Esophagus muscularis mucosa (tissue), 4 donors: ENCODE results near the gene MOB1A. TPM values are rescaled to one million over a fixed set of nuclear protein-coding genes. Genes with fewer than 3 reads are reported as not detected.

Experiments used
- DNase-seq: peaks from one replicate; pipeline ENCODE4 v3.0.0-alpha.2; 2017; ENCODE audit errors: extremely low spot score
- H3K27ac ChIP-seq, 4 donors: fragments of 200-600 bp; sonication (generic); replicated peaks in 1 of 4; 1 replicate in 3 of 4; 2 replicates in 1 of 4; pipeline ENCODE4 v1.5.1; 2016 to 2019; ENCODE audit warnings: mild to moderate bottlenecking in 1 of 4
- H3K27me3 ChIP-seq, 4 donors: fragments of 200-600 bp; sonication (generic); one replicate each; pipeline versions ENCODE4 v1.5.1 to v1.6.0; 2016 to 2019
- H3K36me3 ChIP-seq, 4 donors: fragments of 200-600 bp; sonication (generic); one replicate each; pipeline ENCODE4 v1.5.1; 2016 to 2019
- H3K4me1 ChIP-seq, 4 donors: fragments of 200-600 bp; sonication (generic); one replicate each; pipeline ENCODE4 v1.5.1; 2016 to 2019
- H3K4me3 ChIP-seq, 4 donors: fragments of 200-600 bp; sonication (generic); 1 replicate in 2 of 4; 2 replicates in 2 of 4; pipeline ENCODE4 v1.5.1; 2016 to 2019; ENCODE audit warnings: mild to moderate bottlenecking in 4 of 4, moderate library complexity in 1 of 4
- H3K9me3 ChIP-seq, 4 donors: fragments of 200-600 bp; sonication (generic); 1 replicate in 3 of 4; 2 replicates in 1 of 4; pipeline ENCODE4 v1.5.1; 2016 to 2019
- EP300 ChIP-seq: sonication (generic); formaldehyde crosslinking; IDR thresholded peaks from one replicate; pipeline ENCODE4 v1.6.1; 2017; ENCODE audit warnings: antibody characterized with exemption
- POLR2A ChIP-seq: fragments of 450-650 bp; IDR thresholded peaks from one replicate; pipeline ENCODE4 v1.6.1; 2017; ENCODE audit warnings: antibody characterized with exemption, moderate library complexity, mild to moderate bottlenecking, low read depth
- POLR2AphosphoS5 ChIP-seq, 2 donors: sonication (generic); formaldehyde crosslinking; IDR thresholded peaks; one replicate each; pipeline ENCODE4 v1.6.1; 2017; ENCODE audit warnings: antibody characterized with exemption in 2 of 2
- WGBS: methylation state at CpG from one replicate; pipeline ENCODE4 v1.1.5; 2018; 5-methylcytosine and 5-hydroxymethylcytosine counted together
- intact Hi-C: fragments of 100-400 bp; cut with DNase I; formaldehyde crosslinking; loops from one replicate; pipeline ENCODE4 v1.15.1; 2023
- total RNA-seq, 4 donors: library from RNA; depleted of rRNA; stranded (reverse); fragments of >200 nt; gene quantifications; one replicate each; pipeline versions ENCODE4 v1.1.0 to v1.2.1, GENCODE V29; 2016
- TF ChIP-seq, protein P1 (sequence below), 3 experiments: fragments of 200-600 bp in 2 of 3; fragments of 450-650 bp in 1 of 3; sonication (generic) in 2 of 3; IDR thresholded peaks; one replicate each; pipeline ENCODE4 v1.5.1; 2017 to 2019; ENCODE audit warnings: antibody characterized with exemption in 3 of 3, mild to moderate bottlenecking in 2 of 3, moderate library complexity in 1 of 3

Gene MOB1A
- total RNA-seq: 100 to 1,000 TPM; 102 to 129 (median 106) TPM

DNA sequence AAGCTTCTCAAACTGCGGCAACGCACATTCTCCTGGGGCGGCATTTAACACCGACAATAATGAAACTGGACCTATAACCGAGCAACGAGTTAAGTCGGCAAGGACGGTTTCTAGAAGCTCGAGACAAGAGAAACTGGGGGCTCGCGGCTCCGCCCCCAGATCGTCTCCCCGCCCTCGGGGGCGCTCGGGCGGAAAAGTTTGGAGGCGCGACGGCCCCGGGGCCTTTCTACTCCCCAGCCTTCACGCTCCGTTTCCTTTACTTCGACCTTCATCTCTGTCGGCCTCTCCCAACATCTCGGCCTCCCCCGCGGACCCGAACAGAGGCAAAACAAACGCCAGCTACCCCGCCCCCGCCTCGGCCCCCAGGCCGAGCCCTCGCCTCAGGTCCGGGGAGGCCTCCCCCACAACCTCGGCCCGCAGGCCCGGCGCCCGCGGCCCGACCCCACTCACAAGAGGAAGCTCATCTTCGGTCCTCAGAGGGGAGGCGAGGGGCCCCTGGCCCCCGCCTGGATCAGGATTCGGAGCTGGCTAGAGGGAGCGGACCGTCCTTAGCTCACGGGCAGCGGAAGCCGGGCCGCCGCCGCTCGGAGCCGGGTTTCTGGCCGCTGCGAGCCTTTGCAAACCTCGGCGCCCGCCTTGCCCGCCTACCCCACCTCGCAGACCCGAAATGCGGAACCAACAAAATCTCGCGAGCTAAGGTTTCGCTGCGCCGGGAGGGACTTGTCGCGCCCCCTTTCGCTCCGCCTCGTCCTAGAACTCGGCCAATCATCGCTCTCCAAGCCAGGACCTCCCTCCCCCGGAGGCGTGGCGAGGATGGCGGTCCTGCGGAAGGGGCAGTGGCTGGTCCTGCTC is at the start of gene MOB1A:
MOB1A (minus strand) TSS at position 669 of the 852 bp plus-strand sequence; CDS start at position 464, 205 bp downstream.
- peak within 1 kb of the TSS; percentile 86 to 94 (median 89) for H3K4me3 ChIP-seq
- no peaks in the 10 kb centered on the region for H3K36me3 ChIP-seq
- no peaks in the 10 kb centered on the region for H3K9me3 ChIP-seq
- no peaks in the 10 kb centered on the region for H3K27me3 ChIP-seq
- TF ChIP-seq POLR2A (peak; percentile 66), EP300 (no peak), POLR2AphosphoS5 (IDR thresholded peaks at IDR 0.05) (peak; percentile 94 to 96)
- TF ChIP-seq, protein P1, sequence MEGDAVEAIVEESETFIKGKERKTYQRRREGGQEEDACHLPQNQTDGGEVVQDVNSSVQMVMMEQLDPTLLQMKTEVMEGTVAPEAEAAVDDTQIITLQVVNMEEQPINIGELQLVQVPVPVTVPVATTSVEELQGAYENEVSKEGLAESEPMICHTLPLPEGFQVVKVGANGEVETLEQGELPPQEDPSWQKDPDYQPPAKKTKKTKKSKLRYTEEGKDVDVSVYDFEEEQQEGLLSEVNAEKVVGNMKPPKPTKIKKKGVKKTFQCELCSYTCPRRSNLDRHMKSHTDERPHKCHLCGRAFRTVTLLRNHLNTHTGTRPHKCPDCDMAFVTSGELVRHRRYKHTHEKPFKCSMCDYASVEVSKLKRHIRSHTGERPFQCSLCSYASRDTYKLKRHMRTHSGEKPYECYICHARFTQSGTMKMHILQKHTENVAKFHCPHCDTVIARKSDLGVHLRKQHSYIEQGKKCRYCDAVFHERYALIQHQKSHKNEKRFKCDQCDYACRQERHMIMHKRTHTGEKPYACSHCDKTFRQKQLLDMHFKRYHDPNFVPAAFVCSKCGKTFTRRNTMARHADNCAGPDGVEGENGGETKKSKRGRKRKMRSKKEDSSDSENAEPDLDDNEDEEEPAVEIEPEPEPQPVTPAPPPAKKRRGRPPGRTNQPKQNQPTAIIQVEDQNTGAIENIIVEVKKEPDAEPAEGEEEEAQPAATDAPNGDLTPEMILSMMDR (IDR thresholded peaks at IDR 0.05): no peak
- peaks cover 34 to 50% (median 47%) of the 10 kb centered on the region in 4 donors for H3K4me1 ChIP-seq
- intact Hi-C loops: no loop called here
- H3K27ac ChIP-seq: peak within 1 kb of the TSS; percentile 93 to 98 (median 96)
- peak; percentile 99 for DNase-seq
- WGBS: under 1% methylated on average over 39 of the region's 84 CpGs

DNA sequence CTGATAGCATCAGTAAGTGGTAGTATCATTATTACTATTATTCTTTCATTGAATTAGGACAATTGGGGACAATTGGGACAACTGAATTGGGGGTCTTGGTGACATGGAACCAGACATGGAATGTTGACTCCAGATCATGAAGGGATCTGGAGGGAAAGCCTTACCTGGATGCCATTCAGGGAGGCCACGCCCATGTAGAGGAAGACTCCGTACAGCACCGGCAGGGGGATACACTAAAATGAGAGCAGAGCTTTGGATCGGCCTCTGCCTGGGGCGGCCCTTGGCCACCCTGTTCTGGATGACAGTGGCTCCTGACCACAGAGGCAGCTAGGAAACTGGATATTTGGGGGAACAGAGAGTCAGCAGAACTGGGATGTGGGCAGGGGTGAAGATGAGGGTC is 49.0 kb upstream of the MOB1A start:
- WGBS: 100% methylated on average over 3 of the region's 5 CpGs
- Histone ChIP-seq H3K4me3 (no peak overlapping the region), H3K36me3 (no peaks in the 10 kb centered on the region), H3K9me3 (no peaks in the 10 kb centered on the region), H3K4me1 (peaks cover 11 to 13% (median 12%) of the 10 kb centered on the region in 4 donors), H3K27ac (no peak overlapping the region), H3K27me3 (no peaks in the 10 kb centered on the region)
- intact Hi-C loops: no loop called here
- TF ChIP-seq POLR2AphosphoS5 (IDR thresholded peaks at IDR 0.05) (no peak), EP300 (no peak), POLR2A (no peak)
- TF ChIP-seq, protein P1 (IDR thresholded peaks at IDR 0.05): no peak
- DNase-seq: no peak

DNA sequence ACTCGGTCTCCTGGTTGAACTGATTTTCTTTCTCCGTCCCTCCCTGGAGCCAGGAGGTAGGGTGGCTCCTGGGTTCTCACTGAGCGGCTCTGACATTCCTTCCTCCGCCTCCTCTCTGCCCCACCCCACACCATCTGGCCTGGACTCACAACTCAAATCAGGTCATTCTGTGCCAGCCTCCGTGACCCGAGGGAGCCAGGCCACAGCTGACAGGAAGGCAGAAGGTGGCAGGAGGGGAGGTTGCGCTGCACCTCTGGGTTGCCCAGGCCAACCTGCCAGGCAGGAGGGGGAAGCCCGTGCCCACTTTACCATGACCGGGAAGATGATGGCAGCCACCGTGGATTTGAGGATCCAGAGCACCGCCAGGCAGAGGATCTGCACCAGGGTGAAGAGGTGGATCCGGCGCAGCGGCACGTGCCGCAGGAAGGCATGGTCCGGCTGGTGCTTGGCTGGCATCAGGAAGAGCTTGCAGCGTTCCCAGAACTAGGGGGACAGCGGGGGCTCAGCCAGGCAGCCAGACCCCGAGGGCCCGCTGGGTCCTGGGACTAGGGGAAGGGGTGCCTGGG is 48.1 kb upstream of the MOB1A start:
- Histone ChIP-seq H3K27ac (no peak overlapping the region), H3K4me1 (peaks cover 11 to 13% (median 12%) of the 10 kb centered on the region in 4 donors), H3K4me3 (no peak overlapping the region), H3K27me3 (no peaks in the 10 kb centered on the region), H3K36me3 (peaks cover 0 to 6% (median 0%) of the 10 kb centered on the region in 4 donors), H3K9me3 (no peaks in the 10 kb centered on the region)
- no peak for DNase-seq
- TF ChIP-seq, protein P1 (IDR thresholded peaks at IDR 0.05): no peak
- no peak for TF ChIP-seq EP300
- TF ChIP-seq POLR2AphosphoS5 (IDR thresholded peaks at IDR 0.05): no peak
- no peak for TF ChIP-seq POLR2A
- intact Hi-C loops: no loop called here
- WGBS: 83% methylated on average over 18 of the region's 21 CpGs

DNA sequence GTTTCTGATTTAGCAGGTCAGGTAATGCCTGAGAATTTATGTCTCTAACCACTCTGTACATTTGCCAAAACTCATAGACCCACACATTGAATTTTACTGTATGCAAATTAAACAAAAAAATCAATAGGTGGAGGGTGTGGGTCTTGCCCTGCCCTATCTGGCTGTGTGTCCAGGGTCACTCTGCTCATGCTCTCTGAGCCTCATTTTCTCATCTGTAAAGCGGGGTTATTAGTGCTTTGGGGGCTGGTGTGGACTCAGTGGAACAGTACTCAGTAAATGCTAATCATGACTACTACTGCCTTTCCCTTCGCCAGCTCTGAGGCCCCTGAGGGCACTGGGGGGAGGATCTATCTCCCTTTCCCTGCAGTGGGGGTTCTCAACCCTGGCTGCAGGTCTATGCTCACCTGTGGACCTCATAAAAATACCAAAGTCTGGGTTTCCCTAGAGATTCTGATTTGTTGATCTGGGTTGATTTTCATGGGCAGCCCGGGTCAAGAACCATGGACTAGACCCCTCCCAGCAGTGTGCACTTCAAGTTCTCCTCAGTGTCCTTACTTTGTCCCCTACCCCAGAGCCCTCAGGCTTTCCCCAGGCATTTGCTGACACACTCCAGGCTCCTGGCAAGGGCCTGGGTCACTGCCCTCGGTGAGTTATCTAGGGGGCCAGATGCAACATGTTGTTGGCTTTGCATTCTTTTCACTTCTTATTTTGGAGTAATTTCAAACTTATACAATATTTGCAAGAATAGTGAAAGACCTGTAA is 47.2 kb upstream of the MOB1A start:
- WGBS: 78% methylated on average over 4 of the region's 4 CpGs
- H3K36me3 ChIP-seq: peaks cover 0 to 11% (median 3%) of the 10 kb centered on the region in 4 donors
- TF ChIP-seq EP300: no peak
- TF ChIP-seq, protein P1 (IDR thresholded peaks at IDR 0.05): no peak
- TF ChIP-seq POLR2A: no peak
- no peak for TF ChIP-seq POLR2AphosphoS5 (IDR thresholded peaks at IDR 0.05)
- H3K27ac ChIP-seq: no peak overlapping the region
- no peak overlapping the region for H3K4me3 ChIP-seq
- H3K9me3 ChIP-seq: no peaks in the 10 kb centered on the region
- peaks cover 11 to 13% (median 12%) of the 10 kb centered on the region in 4 donors for H3K4me1 ChIP-seq
- intact Hi-C loops: no loop called here
- no peaks in the 10 kb centered on the region for H3K27me3 ChIP-seq
- DNase-seq: no peak
